ENCODE measurements around the gene TMOD2. TPM values are rescaled to one million over a fixed set of nuclear protein-coding genes. Genes with fewer than 3 reads are reported as not detected.

The TMOD2 gene
- total and polyA plus RNA-seq, 7 donors, result 0.49 to 5.8 (median 2.1) TPM

GRCh38 chr15:51812598-51812997 is 61.2 kb downstream of the TMOD2 start:
- ATAC-seq, result no peak
- Histone ChIP-seq H3K9me3 (no peaks in the 10 kb centered on the region), H3K4me1 (no peaks in the 10 kb centered on the region), H3K4me3 (no peak overlapping the region), H3K36me3 (ENCODE audit: insufficient read depth in 1 of 2, low read depth in 1 of 2) (peaks cover 0 to 11% of the 10 kb centered on the region in 2 donors), H3K27ac (no peak overlapping the region), H3K27me3 (ENCODE audit: insufficient read depth in 3 of 3, low read length in 2 of 3) (no peaks in the 10 kb centered on the region)
- TF ChIP-seq CTCF (IDR thresholded peaks at IDR 0.05), result no peak
- WGBS, 3 donors, result 82 to 87% (median 86%) methylated on average over 2 of the region's 2 CpGs
- DNase-seq, result no peak
- intact Hi-C loops (cut with DNase I), result no loop called here

- H3K9me3 ChIP-seq, result no peaks in the 10 kb centered on the region
- H3K4me3 ChIP-seq, result no peak overlapping the region
- H3K4me1 ChIP-seq, result no peaks in the 10 kb centered on the region
- ATAC-seq (no peak), DNase-seq (no peak)
- H3K27me3 ChIP-seq (ENCODE audit: insufficient read depth in 3 of 3, low read length in 2 of 3), result no peaks in the 10 kb centered on the region
- no peak for TF ChIP-seq CTCF (IDR thresholded peaks at IDR 0.05)
- intact Hi-C loops (cut with DNase I), result no loop called here
- 62 to 76% (median 67%) methylated on average over 3 of the region's 3 CpGs for WGBS, 3 donors
- peaks cover 0 to 2% of the 10 kb centered on the region in 2 donors for H3K36me3 ChIP-seq (ENCODE audit: insufficient read depth in 1 of 2, low read depth in 1 of 2)
- no peak overlapping the region for H3K27ac ChIP-seq
These were observed 63.2 kb downstream of the TMOD2 start for GRCh38 chr15:51814606-51815005.

- DNase-seq (no peak), ATAC-seq (no peak)
- Histone ChIP-seq H3K4me3 (no peak overlapping the region), H3K27me3 (ENCODE audit: insufficient read depth in 3 of 3, low read length in 2 of 3) (no peaks in the 10 kb centered on the region), H3K36me3 (ENCODE audit: insufficient read depth in 1 of 2, low read depth in 1 of 2) (no peaks in the 10 kb centered on the region), H3K9me3 (peaks cover 7% of the 10 kb centered on the region), H3K4me1 (no peaks in the 10 kb centered on the region), H3K27ac (no peak overlapping the region)
- intact Hi-C loops (cut with DNase I), result no loop called here
- TF ChIP-seq CTCF (IDR thresholded peaks at IDR 0.05), result no peak
These were observed 65.2 kb downstream of the TMOD2 start for GRCh38 chr15:51816611-51817010.

- ATAC-seq (no peak), DNase-seq (no peak)
- intact Hi-C loops (cut with DNase I), result no loop called here
- WGBS, 3 donors, result 53 to 63% (median 53%) methylated on average over 3 of the region's 3 CpGs
- no peaks in the 10 kb centered on the region for H3K27me3 ChIP-seq (ENCODE audit: insufficient read depth in 3 of 3, low read length in 2 of 3)
- H3K9me3 ChIP-seq, result peaks cover 9% of the 10 kb centered on the region
- no peak overlapping the region for H3K4me3 ChIP-seq
- TF ChIP-seq CTCF (IDR thresholded peaks at IDR 0.05), result no peak
- no peaks in the 10 kb centered on the region for H3K4me1 ChIP-seq
- no peak overlapping the region for H3K27ac ChIP-seq
- no peaks in the 10 kb centered on the region for H3K36me3 ChIP-seq (ENCODE audit: insufficient read depth in 1 of 2, low read depth in 1 of 2)
These were observed 66.8 kb downstream of the TMOD2 start for GRCh38 chr15:51818150-51818549.

- H3K27ac ChIP-seq, result no peak overlapping the region
- intact Hi-C loops (cut with DNase I), result no loop called here
- ATAC-seq, result no peak
These were observed 74.3 kb downstream of the TMOD2 start for GRCh38 chr15:51825698-51826097.

More at GRCh38 chr15:51825698-51826097, 74.3 kb downstream of the TMOD2 start:
- no peak overlapping the region for H3K4me3 ChIP-seq
- TF ChIP-seq CTCF (IDR thresholded peaks at IDR 0.05), result no peak
- DNase-seq, result no peak
- peaks cover 9% of the 10 kb centered on the region for H3K9me3 ChIP-seq
- H3K36me3 ChIP-seq (ENCODE audit: insufficient read depth in 1 of 2, low read depth in 1 of 2), result no peaks in the 10 kb centered on the region
- no peaks in the 10 kb centered on the region for H3K27me3 ChIP-seq (ENCODE audit: insufficient read depth in 3 of 3, low read length in 2 of 3)
- peaks cover 5% of the 10 kb centered on the region for H3K4me1 ChIP-seq
- 49 to 56% (median 55%) methylated on average over 3 of the region's 3 CpGs for WGBS, 3 donors

All from psoas muscle (tissue), 8 donors.